ENCODE results near the gene P2RY6. TPM values are rescaled to one million over a fixed set of nuclear protein-coding genes. Genes with fewer than 3 reads are reported as not detected.
A peak's percentile ranks its signal among the peaks of the same experiment; 100 is the strongest.
"Not testable (repeated sequence)": the region's sequence is repeated elsewhere in the genome, so short reads cannot be mapped to it uniquely, and the experiment has no call there.

P2RY6 gene
- total RNA-seq, 4 donors from 2014 or later, result 0.46 to 0.81 TPM; not detected in 2

- no peak overlapping the region for H3K4me3 ChIP-seq (ENCODE audit: low read depth, poor library complexity, severe bottlenecking)
- intact Hi-C loops (cut with DNase I; ENCODE audit: low total_unique reads), result no loop called here
- DNase-seq (ENCODE audit: low spot score in 2 of 2), result no peak
- 95 to 97% methylated on average over 7 of the region's 7 CpGs for WGBS, 2 donors
- TF ChIP-seq POLR2A (IDR thresholded peaks at IDR 0.05), result no peak
- TF ChIP-seq CTCF (IDR thresholded peaks at IDR 0.05), result no peak
These were observed 521 bp downstream of the P2RY6 start for GRCh38 chr11:73272680-73273038.

- no peak overlapping the region for H3K4me3 ChIP-seq (ENCODE audit: low read depth, poor library complexity, severe bottlenecking)
- intact Hi-C loops (cut with DNase I; ENCODE audit: low total_unique reads), result no loop called here
- peak in 1 of 2 donors; percentile 58 for DNase-seq (ENCODE audit: low spot score in 2 of 2)
- WGBS, 2 donors, result 59 to 61% methylated on average over 8 of the region's 8 CpGs
- no peak for TF ChIP-seq CTCF (IDR thresholded peaks at IDR 0.05)
- TF ChIP-seq POLR2A (IDR thresholded peaks at IDR 0.05), result no peak
These were observed 1.2 kb downstream of the P2RY6 start for GRCh38 chr11:73273222-73273895.

GRCh38 chr11:73274191-73274590 is 2.1 kb downstream of the P2RY6 start:
- intact Hi-C loops (cut with DNase I; ENCODE audit: low total_unique reads); H3K4me3 ChIP-seq (ENCODE audit: low read depth, poor library complexity, severe bottlenecking); DNase-seq (ENCODE audit: low spot score in 2 of 2): not testable (repeated sequence)
- WGBS, 2 donors, result 76 to 88% methylated on average over 4 of the region's 4 CpGs

GRCh38 chr11:73274722-73275380 is 2.7 kb downstream of the P2RY6 start:
- no peak overlapping the region for H3K4me3 ChIP-seq (ENCODE audit: low read depth, poor library complexity, severe bottlenecking)
- WGBS, 2 donors, result 82 to 83% methylated on average over 6 to 11 of the region's 11 CpGs
- TF ChIP-seq POLR2A (IDR thresholded peaks at IDR 0.05) (no peak), CTCF (IDR thresholded peaks at IDR 0.05) (no peak)
- intact Hi-C loops (cut with DNase I; ENCODE audit: low total_unique reads), result no loop called here
- peak in 1 of 2 donors; percentile 75 for DNase-seq (ENCODE audit: low spot score in 2 of 2)

GRCh38 chr11:73275381-73275750 is 3.2 kb downstream of the P2RY6 start:
- peak in 1 of 2 donors; percentile 40 for DNase-seq (ENCODE audit: low spot score in 2 of 2)
- 62 to 80% methylated on average over 4 of the region's 4 CpGs for WGBS, 2 donors
- no peak overlapping the region for H3K4me3 ChIP-seq (ENCODE audit: low read depth, poor library complexity, severe bottlenecking)
- intact Hi-C loops (cut with DNase I; ENCODE audit: low total_unique reads), result no loop called here
- TF ChIP-seq POLR2A (IDR thresholded peaks at IDR 0.05) (no peak), CTCF (IDR thresholded peaks at IDR 0.05) (no peak)

- 85 to 89% methylated on average over 3 of the region's 3 CpGs for WGBS, 2 donors
- H3K4me3 ChIP-seq (ENCODE audit: low read depth, poor library complexity, severe bottlenecking), result no peak overlapping the region
- no peak for TF ChIP-seq POLR2A (IDR thresholded peaks at IDR 0.05)
- TF ChIP-seq CTCF (IDR thresholded peaks at IDR 0.05), result no peak
- no peak for DNase-seq (ENCODE audit: low spot score in 2 of 2)
- intact Hi-C loops (cut with DNase I; ENCODE audit: low total_unique reads), result no loop called here
These were observed 5.3 kb downstream of the P2RY6 start for GRCh38 chr11:73277467-73277866.

Data from lower leg skin (tissue), 4 donors.